ENCODE data around the gene STEEP1.

DNA sequence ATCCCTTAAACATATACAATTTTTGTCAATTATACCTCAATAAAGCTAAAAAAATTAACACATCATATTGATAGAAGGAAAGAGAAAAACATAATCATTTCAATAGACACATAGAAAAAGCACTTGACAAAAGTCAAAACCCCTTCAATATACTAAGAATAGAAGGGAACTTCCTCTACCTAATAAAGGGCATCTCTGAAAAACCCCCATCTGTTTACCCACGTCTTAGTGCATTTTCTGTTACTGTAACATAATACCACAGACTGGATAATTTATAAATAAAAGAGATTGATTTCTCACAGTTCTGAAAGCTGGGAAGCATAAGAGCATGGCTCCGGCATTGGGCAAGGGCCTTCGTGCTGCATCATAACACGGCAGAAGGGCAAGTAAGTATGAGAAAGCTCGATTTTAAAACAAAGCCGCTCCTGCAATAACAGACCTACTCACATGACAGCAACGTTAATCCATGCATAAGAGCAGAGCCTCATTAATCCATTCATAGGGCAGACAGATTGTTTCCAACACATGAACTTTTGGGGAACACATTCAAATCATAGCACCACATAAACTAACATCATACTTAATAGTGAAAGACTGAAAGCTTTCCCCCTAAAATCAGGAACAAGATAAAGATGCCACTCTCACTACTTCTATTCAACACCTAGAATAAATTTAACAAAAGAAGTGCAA is 15.7 kb downstream of the STEEP1 start:
- TF ChIP-seq, protein P1, sequence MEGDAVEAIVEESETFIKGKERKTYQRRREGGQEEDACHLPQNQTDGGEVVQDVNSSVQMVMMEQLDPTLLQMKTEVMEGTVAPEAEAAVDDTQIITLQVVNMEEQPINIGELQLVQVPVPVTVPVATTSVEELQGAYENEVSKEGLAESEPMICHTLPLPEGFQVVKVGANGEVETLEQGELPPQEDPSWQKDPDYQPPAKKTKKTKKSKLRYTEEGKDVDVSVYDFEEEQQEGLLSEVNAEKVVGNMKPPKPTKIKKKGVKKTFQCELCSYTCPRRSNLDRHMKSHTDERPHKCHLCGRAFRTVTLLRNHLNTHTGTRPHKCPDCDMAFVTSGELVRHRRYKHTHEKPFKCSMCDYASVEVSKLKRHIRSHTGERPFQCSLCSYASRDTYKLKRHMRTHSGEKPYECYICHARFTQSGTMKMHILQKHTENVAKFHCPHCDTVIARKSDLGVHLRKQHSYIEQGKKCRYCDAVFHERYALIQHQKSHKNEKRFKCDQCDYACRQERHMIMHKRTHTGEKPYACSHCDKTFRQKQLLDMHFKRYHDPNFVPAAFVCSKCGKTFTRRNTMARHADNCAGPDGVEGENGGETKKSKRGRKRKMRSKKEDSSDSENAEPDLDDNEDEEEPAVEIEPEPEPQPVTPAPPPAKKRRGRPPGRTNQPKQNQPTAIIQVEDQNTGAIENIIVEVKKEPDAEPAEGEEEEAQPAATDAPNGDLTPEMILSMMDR (IDR thresholded peaks at IDR 0.05) = no peak
- no peak for TF ChIP-seq POLR2A (IDR thresholded peaks at IDR 0.05)

Measured in right lobe of liver (tissue), 4 donors.